GM12874 (cell line): ENCODE measurements around the gene RAB30.

Experiments used
- CTCF ChIP-seq: IDR thresholded peaks from 2 replicates; pipeline ENCODE4 v1.5.1; 2011; ENCODE audit warnings: low read depth, mild to moderate bottlenecking, control low read depth, low read length, moderate library complexity; ENCODE audit not compliant: insufficient read depth

Gene RAB30

GRCh38 chr11:83046621-83047172, 25.0 kb downstream of the RAB30 start:
- TF ChIP-seq CTCF, result no peak

GRCh38 chr11:83044958-83045712, 26.6 kb downstream of the RAB30 start:
- TF ChIP-seq CTCF, result no peak

GRCh38 chr11:83042964-83043711, 28.6 kb downstream of the RAB30 start:
- TF ChIP-seq CTCF, result no peak

DNA sequence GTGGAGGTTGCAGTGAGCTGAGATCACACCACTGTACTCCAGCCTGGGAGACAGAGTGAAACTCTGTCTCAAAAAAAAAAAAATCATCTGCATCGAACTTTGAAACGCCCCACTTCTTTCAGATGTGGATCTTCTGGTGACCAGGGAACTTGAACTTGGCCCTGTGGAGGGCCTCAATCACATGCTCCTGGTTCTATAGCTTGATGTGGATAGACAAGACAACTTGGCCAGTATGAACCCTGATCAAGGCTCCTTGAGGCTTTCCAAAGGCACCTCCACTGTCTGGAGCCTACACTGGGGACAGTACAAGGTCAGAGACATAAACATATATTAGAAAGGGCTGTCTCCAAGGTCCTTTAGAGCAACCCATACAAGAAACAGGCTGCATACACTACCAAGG, 30.6 kb downstream of the RAB30 start:
- TF ChIP-seq CTCF, result no peak

DNA sequence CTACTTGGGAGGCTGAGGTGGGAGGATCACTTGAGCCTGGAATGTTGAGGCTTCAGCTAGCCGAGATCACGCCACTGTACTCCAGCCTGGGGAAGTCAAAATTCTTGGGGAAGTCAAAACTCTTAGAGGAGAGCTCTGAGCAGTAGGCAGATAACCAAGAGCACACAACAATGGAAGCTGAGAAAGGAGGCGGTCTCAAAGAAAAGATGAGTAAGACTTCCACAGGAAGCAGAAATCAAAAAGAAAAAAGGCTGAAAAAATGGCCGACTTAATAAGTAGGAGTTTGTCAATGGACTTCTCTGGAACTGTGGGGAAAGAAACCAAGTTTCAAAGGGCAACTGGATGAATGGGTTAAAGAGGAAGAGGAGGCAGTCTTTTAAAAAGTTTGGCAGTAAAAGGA, 32.1 kb downstream of the RAB30 start:
- no peak for TF ChIP-seq CTCF

GRCh38 chr11:83037877-83038276, 33.8 kb downstream of the RAB30 start:
- TF ChIP-seq CTCF, result no peak

- TF ChIP-seq CTCF, result no peak
Measured at GRCh38 chr11:83036701-83037100, 35.0 kb downstream of the RAB30 start.
